Nephron (organoid): ENCODE measurements around the gene SASH1.

Experiments used
- H3K27ac Mint-ChIP-seq, 3 experiments: 2 replicates each; pipeline ENCODE4 v1.8.0; 2020; ENCODE audit warnings: mixed read lengths in 3 of 3, mild to moderate bottlenecking in 2 of 3, moderate library complexity in 1 of 3
- H3K27me3 Mint-ChIP-seq: 2 replicates; pipeline ENCODE4 v1.8.0; 2021; ENCODE audit warnings: low read depth, mild to moderate bottlenecking, moderate library complexity, mixed read lengths
- H3K36me3 Mint-ChIP-seq: 2 replicates; pipeline ENCODE4 v1.8.0; 2020; ENCODE audit warnings: low read depth, mixed read lengths
- H3K4me1 Mint-ChIP-seq: 2 replicates; pipeline ENCODE4 v1.8.0; 2020; ENCODE audit warnings: mixed read lengths
- H3K4me3 Mint-ChIP-seq, 3 experiments: 2 replicates each; pipeline ENCODE4 v1.8.0; 2020; ENCODE audit warnings: mild to moderate bottlenecking in 3 of 3, mixed read lengths in 3 of 3, moderate library complexity in 2 of 3
- H3K9me3 Mint-ChIP-seq: 2 replicates; pipeline ENCODE4 v1.8.0; 2020; ENCODE audit warnings: mixed read lengths
- CTCF ChIP-seq, 3 experiments: fragments of 200-600 bp; sonication (generic); IDR thresholded peaks; one replicate each; pipeline ENCODE4 v1.5.0; 2021; ENCODE audit warnings: antibody characterized with exemption in 3 of 3; ENCODE audit not compliant: unreplicated experiment in 3 of 3

The SASH1 gene

GRCh38 chr6:148453906-148454305, 111.3 kb downstream of the SASH1 start:
- Mint-ChIP-seq H3K4me1 (peaks cover 61% of the 10 kb centered on the region), H3K27ac (peak overlapping the region in 2 of 3 experiments; percentile 15 to 48), H3K4me3 (no peak overlapping the region), H3K9me3 (no peaks in the 10 kb centered on the region), H3K27me3 (no peaks in the 10 kb centered on the region), H3K36me3 (peaks cover 20% of the 10 kb centered on the region)
- no peak for TF ChIP-seq CTCF (IDR thresholded peaks at IDR 0.05; ENCODE audit: unreplicated experiment in 3 of 3)

GRCh38 chr6:148455225-148455624, 112.6 kb downstream of the SASH1 start:
- H3K4me3 Mint-ChIP-seq = no peak overlapping the region
- no peak for TF ChIP-seq CTCF (IDR thresholded peaks at IDR 0.05; ENCODE audit: unreplicated experiment in 3 of 3)
- peak overlapping the region in 1 of 3 experiments; percentile 15 for H3K27ac Mint-ChIP-seq
- no peaks in the 10 kb centered on the region for H3K9me3 Mint-ChIP-seq
- H3K36me3 Mint-ChIP-seq = peaks cover 13% of the 10 kb centered on the region
- H3K4me1 Mint-ChIP-seq = peaks cover 62% of the 10 kb centered on the region
- H3K27me3 Mint-ChIP-seq = no peaks in the 10 kb centered on the region

GRCh38 chr6:148455674-148456558, 113.3 kb downstream of the SASH1 start:
- Mint-ChIP-seq H3K9me3 (no peaks in the 10 kb centered on the region), H3K4me1 (peaks cover 61% of the 10 kb centered on the region)
- TF ChIP-seq CTCF (IDR thresholded peaks at IDR 0.05; ENCODE audit: unreplicated experiment in 3 of 3) = no peak

GRCh38 chr6:148457137-148457842, 114.7 kb downstream of the SASH1 start:
- Mint-ChIP-seq H3K27me3 (no peaks in the 10 kb centered on the region), H3K4me1 (peaks cover 67% of the 10 kb centered on the region)

More at GRCh38 chr6:148455674-148456558, 113.3 kb downstream of the SASH1 start:
- peaks cover 7% of the 10 kb centered on the region for H3K36me3 Mint-ChIP-seq
- no peak overlapping the region for H3K4me3 Mint-ChIP-seq
- no peak overlapping the region for H3K27ac Mint-ChIP-seq
- H3K27me3 Mint-ChIP-seq = no peaks in the 10 kb centered on the region

GRCh38 chr6:148457843-148458159, 115.2 kb downstream of the SASH1 start:
- Mint-ChIP-seq H3K36me3 (no peaks in the 10 kb centered on the region), H3K27me3 (no peaks in the 10 kb centered on the region), H3K27ac (no peak overlapping the region), H3K4me1 (peaks cover 66% of the 10 kb centered on the region), H3K4me3 (no peak overlapping the region), H3K9me3 (no peaks in the 10 kb centered on the region)
- TF ChIP-seq CTCF (IDR thresholded peaks at IDR 0.05; ENCODE audit: unreplicated experiment in 3 of 3) = no peak

More at GRCh38 chr6:148457137-148457842, 114.7 kb downstream of the SASH1 start:
- Mint-ChIP-seq H3K4me3 (no peak overlapping the region), H3K9me3 (no peaks in the 10 kb centered on the region), H3K27ac (no peak overlapping the region), H3K36me3 (peaks cover 3% of the 10 kb centered on the region)
- TF ChIP-seq CTCF (IDR thresholded peaks at IDR 0.05; ENCODE audit: unreplicated experiment in 3 of 3) = no peak
